Glomerular visceral epithelial cell (primary cell): Measurements from ENCODE around the gene VMAC.

Source experiments
- DNase-seq: peaks from one replicate; pipeline ENCODE4 v3.0.0-alpha.2; 2016; ENCODE audit errors: extremely low spot score

The VMAC gene

DNA sequence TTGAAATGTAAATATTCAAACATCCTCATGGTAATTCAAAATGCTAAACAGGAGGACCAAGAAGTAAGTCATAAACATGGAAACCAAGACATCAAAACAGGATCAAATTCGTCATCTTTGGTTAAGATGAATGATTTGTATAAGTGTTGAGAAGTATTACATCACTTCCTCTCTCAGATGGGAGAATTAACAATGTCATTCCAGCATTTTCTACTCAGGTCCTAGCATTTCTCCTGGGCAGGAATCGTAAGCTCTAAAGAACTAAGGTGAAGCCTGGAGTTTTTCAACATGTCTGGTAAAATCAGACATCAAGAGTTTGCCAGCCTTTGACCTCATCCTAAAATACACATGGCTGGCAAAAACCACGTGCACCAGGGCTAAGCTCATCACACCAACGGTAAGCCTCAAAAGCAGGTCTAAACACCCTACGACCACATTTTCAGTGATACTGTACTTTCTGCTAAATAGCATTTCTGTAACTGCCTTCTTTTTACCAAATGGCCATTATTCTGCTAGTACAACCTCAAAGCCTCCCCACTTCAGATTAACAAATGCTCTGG lies 48.4 kb downstream of the VMAC start:
- no peak for DNase-seq

DNA sequence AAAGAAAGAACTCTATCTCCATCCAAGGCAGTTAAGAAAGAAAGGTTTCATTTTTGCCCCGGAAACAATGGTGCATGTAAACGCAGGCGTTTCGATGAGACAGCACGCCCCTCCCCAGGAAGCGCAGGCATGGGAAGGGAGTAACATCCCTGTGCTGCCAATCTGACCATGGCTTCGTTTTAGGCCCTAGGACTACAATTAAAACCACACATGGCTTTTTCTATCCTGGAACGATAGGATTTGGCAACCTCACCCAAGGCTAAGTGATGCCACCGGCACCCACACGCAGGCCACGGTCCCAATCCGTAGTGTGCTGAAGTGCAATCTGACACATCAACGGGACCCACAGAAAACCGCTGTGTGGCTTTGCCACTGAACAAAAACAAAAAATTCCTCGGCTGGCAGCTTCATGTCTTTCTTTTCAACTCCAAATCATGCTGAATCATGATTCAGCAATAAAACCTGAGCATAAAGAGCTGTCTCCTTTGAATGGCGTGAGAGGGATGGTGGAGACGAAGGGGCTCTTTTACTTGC lies 49.1 kb downstream of the VMAC start:
- no peak for DNase-seq

DNA sequence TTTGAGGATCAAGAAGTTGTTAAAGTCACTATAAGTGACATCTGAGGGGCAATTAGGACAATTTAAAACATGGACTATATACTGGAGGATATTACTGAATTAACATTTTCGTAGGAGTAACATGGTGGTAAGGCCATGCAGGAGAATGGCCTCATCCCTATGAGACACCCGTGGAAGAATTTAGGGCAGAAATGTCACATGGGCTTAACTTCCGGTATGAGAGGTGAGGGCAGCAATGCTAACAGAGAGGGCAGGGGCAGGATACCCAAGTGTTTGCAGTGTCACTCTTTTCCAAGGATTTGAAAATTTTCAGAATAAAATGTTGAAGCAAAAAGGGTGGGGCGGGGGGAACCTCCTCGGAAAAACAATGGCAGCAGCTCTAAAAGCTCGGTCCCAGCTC lies 49.6 kb downstream of the VMAC start:
- DNase-seq, result no peak

DNA sequence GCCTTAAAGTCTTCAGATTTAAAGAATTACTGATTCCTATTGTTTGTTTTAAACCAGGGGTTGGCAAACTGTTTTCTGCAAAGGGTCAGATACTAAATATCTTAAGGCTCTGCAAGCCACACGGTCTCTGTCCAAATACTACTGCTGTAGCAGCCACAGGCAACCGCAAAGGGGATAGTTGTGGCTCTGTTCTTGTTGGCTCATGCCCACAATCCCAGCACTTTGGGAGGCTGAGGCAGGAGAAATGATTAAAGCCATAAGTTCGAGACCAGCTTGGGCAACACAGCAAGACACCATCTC lies 50.9 kb downstream of the VMAC start:
- DNase-seq, result no peak

DNA sequence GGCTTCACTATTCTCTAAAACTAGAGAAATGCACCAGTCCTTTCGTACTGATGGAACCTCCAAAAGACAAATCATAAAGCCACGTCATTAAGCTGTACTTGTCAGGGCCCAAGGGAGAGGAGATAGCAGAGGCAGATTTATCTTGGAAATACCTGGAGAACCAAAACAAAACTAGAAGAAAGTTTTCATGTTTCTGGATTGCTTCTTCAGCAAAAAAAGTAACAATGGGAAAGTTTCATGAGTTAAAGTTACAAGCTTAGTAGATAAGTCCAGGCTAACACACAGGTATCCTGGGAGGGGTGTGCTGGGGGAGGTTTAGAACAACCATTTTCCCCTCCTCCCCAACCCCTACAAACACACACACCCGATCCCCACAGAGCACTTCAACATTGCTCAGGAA lies 51.7 kb downstream of the VMAC start:
- DNase-seq, result no peak

DNA sequence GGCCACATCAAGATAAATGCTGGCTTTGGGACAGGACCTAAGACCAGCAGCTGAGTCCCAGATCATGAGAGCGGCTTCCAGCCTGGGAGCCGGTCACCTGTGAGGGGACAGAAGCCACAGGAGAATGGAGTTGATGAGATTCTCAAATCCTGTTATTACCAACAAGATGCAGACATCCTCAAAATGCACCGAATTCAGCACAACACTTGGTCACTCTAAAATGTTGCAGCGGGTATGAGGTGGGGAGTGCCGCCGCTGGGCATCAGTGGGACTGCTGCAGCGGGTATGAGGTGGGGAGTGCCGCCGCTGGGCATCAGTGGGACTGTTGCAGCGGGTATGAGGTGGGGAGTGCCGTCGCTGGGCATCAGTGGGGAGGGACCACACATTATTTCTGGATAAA lies 52.1 kb downstream of the VMAC start:
- DNase-seq, result no peak

DNA sequence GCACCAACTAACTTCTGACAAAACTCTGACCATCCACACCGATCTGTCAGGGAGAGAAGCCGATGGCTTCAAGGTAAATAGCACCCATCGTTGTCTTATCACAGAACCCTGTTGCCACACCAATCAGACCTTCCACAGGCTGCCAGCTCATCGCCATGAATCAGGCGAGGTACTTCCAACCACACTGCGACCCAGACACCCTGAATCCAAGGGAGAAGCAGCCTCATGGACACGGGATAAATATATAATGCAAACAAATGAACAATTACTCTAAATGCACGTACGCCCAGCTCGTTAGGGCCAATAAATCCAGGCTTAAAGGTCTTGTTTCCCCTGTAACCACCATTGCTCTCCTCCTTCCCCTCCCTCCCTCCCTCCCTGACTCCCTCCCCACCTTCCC lies 52.5 kb downstream of the VMAC start:
- DNase-seq, result no peak

DNA sequence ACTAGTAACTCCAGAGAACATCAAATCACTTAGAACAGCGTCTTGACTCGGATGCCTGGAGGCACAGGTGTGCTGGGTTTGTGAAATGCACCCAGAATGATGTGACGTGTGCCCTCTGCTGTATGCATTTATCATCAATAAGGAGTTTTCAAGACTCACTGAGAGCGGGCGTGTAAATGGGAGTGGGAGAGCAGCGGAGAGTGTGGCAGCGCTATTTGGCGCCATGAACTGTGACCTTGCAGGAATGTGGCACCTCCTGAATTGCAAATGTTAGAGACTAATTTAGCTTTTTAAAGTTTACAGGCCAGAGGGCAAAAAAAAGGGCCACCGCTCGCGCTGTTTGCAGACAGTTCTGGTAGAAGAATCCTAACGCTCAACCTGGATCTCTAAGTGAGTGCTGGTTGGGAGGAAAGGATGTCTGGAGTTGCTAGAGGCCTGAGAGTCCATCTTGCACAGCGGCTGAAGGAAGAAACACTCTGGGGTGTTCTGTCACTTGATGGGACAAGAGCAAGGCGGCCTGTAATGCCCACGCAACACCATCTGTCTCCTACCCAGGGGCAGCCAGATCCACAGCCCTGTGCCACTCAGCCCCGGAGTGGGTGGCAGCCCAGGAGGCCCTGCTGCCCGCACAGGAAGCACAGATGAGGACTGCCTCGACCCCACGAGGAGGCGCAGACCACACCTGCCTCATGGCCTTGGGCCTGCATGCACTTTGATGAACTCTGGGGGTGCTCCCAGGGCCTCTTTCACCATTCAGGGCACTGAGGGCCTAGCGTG lies 53.6 kb downstream of the VMAC start:
- no peak for DNase-seq

DNA sequence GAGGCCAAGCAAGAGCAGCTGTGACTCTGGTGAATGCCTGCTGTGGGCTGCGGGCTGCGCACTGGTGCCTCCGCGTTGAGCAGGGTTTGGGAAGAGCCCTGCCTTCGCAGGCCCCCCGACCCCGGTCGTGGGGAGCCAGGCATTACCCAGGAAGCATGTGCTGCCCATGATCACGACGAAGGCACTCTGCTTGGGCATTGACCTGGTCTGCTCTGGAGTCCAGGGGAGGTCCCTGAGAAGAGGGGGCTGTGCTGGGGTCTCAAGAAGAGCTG lies 54.1 kb downstream of the VMAC start:
- no peak for DNase-seq

DNA sequence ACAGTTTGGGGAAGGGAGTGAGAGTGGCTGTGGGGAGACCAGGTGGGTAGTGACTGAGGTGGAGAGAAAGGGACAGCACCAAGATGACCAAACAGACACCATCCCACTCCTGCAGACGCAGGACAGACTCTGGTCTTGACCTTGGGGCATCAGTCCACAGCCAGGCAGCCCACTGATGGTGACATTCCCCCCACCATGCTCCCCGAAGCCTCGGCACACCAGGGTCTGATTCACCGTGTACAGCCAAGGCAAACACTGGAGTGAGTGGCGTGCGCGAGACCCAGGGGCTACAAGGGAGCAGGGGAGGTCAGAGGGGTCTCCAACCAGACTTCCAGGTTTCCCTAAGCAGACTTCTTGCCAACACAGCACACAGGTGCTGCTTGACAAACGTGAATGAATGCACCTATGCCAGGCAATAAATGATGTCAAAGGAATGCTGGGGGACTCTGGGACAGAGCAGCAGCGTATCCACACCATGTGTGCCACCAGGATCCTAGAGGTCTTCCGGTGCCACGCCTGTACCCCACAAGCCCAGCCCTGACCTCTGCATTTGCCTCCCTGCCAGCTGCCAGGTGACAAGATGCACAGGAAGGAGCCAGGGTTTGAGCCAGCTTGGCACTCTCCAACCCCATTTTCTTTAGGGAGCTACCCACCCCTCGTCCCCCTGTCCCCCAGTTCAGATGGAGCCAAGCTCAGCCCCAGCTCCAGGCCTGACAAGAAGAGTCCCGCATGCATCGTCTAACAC lies 54.8 kb downstream of the VMAC start:
- no peak for DNase-seq
